ENCODE data around the gene KAT2A.

KAT2A gene

DNA sequence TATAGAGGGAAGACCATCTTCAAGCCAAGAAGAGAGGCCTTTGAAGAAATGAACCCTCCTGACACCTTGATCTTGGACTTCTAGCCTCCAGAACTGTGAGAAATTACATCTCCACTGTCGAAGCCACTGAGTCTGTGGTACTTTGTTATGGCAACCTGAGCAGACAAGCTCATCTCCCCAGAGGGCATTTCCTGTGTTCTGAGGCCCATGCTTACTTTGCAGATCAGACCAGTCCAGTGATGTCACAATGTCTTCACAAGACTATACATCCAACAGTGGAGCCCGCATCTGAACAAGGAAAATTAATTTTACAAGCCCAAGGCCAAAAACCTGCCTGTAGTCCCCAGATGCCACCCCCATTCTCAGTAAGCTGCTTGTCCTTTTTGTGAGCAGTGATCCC lies 56.0 kb downstream of the KAT2A start:
- no peak for DNase-seq

Measured in anterior cingulate cortex (tissue), 58 donors.